ENCODE data around the gene GPR132.

DNA sequence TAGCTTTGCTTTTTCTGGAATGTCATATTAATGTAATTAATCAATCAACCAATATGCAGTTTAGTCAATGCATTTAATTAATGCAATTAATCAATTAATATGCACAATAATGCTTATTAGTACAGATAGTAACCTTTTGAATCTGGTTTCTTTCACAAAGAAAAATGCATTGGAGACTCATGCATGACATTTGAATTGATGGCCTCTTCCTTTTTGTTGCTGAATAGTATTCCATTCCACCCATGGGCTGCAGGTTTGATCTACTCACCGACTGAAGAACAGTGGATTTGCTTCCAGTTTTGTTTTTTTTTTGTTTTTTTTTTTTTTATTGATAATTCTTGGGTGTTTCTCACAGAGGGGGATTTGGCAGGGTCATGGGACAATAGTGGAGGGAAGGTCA lies 13.1 kb upstream of the GPR132 start:
- TF ChIP-seq, protein P1, sequence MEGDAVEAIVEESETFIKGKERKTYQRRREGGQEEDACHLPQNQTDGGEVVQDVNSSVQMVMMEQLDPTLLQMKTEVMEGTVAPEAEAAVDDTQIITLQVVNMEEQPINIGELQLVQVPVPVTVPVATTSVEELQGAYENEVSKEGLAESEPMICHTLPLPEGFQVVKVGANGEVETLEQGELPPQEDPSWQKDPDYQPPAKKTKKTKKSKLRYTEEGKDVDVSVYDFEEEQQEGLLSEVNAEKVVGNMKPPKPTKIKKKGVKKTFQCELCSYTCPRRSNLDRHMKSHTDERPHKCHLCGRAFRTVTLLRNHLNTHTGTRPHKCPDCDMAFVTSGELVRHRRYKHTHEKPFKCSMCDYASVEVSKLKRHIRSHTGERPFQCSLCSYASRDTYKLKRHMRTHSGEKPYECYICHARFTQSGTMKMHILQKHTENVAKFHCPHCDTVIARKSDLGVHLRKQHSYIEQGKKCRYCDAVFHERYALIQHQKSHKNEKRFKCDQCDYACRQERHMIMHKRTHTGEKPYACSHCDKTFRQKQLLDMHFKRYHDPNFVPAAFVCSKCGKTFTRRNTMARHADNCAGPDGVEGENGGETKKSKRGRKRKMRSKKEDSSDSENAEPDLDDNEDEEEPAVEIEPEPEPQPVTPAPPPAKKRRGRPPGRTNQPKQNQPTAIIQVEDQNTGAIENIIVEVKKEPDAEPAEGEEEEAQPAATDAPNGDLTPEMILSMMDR (conservative IDR thresholded peaks at IDR 0.05): no peak
- no peak for TF ChIP-seq ZFX (IDR thresholded peaks at IDR 0.05)
